ENCODE measurements around the gene SEPTIN5. TPM values are rescaled to one million over a fixed set of nuclear protein-coding genes. Genes with fewer than 3 reads are reported as not detected.
"Not testable (repeated sequence)": the region's sequence is repeated elsewhere in the genome, so short reads cannot be mapped to it uniquely, and the experiment has no call there.

SEPTIN5 gene
- total RNA-seq, 1 donor from 2014 or later = 123 TPM

DNA sequence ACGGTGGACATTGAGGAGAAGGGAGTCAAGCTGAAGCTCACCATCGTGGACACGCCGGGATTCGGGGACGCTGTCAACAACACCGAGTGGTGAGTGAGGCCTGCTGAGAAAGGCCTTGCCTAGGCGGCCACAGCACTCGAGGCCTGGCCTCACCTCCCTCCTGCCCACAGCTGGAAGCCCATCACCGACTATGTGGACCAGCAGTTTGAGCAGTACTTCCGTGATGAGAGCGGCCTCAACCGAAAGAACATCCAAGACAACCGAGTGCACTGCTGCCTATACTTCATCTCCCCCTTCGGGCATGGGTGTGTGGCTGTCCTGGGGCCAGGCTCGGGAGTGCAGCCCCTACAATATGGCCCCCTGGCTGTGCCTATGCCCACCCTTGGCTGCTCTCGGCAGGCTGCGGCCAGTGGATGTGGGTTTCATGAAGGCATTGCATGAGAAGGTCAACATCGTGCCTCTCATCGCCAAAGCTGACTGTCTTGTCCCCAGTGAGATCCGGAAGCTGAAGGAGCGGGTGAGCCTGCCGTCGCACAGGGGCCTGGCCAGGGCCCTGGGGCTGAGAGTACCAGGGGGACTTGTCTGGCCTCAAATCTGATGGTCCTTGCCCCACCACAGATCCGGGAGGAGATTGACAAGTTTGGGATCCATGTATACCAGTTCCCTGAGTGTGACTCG is 6.0 kb downstream of the SEPTIN5 start:
- DNase-seq (ENCODE audit: low read depth) = no peak

GRCh38 chr22:19720999-19721329 is 6.7 kb downstream of the SEPTIN5 start:
- DNase-seq (ENCODE audit: low read depth) = no peak

DNA sequence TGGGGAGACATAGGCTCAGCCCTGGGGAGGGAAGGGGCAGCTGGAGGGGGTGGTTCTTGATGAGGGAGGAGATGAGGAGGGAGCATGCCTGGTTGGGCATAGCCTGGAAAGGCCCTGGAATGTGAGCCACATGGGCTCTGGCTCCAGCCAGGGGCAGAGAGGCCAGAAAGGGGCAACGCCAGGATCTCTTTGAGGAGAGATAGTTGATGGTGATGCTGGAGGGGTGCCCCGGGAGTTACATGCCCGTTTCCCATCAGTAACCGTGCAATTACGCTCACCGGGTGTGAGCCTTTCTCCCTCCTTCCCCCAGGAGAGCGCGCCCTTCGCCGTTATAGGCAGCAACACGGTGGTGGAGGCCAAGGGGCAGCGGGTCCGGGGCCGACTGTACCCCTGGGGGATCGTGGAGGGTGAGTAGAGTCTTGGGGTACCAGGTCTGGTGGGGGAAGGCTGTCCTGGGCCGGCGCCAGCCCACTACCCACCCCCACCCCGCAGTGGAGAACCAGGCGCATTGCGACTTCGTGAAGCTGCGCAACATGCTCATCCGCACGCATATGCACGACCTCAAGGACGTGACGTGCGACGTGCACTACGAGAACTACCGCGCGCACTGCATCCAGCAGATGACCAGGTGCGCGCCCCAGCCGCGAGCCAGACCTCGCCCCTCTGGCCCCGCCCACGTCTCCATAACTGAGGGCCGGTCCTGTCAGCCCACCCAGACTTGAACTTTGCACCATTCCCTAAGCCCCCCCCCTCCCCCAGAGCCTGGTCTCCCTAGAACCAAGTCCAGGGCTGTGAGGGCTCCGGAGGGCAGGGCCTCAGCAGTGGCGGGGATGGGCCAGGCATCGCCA is 7.3 kb downstream of the SEPTIN5 start:
- DNase-seq (ENCODE audit: low read depth) = no peak

- DNase-seq (ENCODE audit: low read depth) = no peak
Observed at GRCh38 chr22:19722178-19722981, 8.1 kb downstream of the SEPTIN5 start.

- DNase-seq (ENCODE audit: low read depth) = no peak
Observed at GRCh38 chr22:19722982-19723231, 8.6 kb downstream of the SEPTIN5 start.

- no peak for DNase-seq (ENCODE audit: low read depth)
Observed at GRCh38 chr22:19723232-19723982, 9.1 kb downstream of the SEPTIN5 start, which contains the start of gene GP1BB. GP1BB (plus strand) TSS chr22:19723539; CDS start chr22:19723570, 31 bp downstream.

DNA sequence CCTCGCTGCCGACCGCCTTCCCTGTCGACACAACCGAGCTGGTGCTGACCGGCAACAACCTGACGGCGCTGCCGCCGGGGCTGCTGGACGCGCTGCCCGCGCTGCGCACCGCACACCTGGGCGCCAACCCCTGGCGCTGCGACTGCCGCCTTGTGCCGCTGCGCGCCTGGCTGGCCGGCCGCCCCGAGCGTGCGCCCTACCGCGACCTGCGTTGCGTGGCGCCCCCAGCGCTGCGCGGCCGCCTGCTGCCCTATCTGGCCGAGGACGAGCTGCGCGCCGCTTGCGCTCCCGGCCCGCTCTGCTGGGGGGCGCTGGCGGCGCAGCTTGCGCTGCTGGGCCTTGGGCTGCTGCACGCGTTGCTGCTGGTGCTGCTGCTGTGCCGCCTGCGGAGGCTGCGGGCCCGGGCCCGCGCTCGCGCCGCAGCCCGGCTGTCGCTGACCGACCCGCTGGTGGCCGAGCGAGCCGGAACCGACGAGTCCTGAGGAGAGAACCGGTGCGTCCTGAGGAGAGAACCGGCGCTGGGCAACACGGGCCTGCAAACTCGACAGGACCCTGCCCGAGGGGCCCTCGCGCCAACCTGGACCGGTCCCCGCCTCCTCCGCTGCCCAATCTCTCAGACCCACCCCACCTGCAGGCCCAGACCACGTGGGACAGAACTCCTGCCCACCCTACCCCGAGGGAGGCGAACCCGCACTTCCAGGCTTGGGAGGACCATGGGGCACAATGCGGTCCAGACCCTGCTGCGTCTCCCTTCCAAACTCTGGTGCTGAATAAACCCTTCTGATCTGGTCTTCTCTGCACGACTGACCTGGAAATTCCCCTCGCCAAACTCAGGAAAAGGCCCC is 9.9 kb downstream of the SEPTIN5 start:
- DNase-seq (ENCODE audit: low read depth) = no peak

GRCh38 chr22:19724927-19725661 is 10.8 kb downstream of the SEPTIN5 start:
- no peak for DNase-seq (ENCODE audit: low read depth)

DNA sequence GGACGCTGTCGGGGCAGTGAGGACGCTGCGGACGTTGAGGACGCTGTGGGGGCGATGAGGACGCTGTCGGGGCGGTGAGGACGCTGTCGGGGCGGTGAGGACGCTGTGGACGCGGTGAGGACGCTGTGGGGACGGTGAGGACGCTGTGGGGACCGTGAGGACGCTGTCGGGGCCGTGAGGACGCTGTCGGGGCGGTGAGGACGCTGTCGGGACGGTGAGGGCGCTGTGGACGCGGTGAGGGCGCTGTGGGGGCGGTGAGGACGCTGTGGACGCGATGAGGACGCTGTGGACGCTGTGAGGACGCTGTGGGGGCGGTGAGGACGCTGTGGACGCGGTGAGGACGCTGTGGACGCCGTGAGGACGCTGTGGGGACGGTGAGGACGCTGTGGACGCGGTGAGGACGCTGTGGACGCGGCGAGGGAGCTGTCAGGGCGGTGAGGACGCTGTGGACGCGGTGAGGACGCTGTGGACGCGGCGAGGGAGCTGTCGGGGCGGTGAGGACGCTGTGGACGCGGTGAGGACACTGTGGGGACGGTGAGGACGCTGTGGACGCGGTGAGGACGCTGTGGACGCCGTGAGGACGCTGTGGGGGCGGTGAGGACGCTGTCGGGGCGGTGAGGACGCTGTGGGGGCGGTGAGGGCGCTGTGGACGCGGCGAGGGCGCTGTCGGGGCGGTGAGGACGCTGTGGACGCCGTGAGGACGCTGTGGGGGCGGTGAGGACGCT is 11.9 kb downstream of the SEPTIN5 start:
- not testable (repeated sequence) for DNase-seq (ENCODE audit: low read depth)

GRCh38 chr22:19727310-19728150 is 13.2 kb downstream of the SEPTIN5 start:
- peak; percentile 27 for DNase-seq (ENCODE audit: low read depth)

DNA sequence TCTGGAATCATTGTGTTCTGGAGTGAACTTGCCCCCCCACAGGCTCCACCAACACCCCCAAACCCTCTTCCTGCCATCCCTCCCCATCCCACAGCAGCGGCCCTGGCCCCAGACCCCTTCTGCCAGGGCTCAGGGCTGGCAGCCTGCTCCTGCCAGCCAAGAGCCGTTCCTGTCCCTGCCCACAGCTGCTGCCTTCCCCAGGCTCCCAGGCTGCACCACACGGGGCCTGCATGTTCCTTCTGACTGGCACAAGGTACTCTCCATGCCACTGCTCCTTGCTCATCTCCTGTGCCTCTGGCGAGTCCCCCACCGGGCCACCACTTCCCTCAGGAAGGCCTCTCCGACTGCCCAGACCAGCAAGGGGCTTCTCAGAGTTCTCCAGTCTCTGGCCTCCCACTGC is 14.0 kb downstream of the SEPTIN5 start:
- DNase-seq (ENCODE audit: low read depth) = peak; percentile 73

- DNase-seq (ENCODE audit: low read depth) = peak; percentile 94
Observed at GRCh38 chr22:19728836-19729235, 14.5 kb downstream of the SEPTIN5 start.

DNA sequence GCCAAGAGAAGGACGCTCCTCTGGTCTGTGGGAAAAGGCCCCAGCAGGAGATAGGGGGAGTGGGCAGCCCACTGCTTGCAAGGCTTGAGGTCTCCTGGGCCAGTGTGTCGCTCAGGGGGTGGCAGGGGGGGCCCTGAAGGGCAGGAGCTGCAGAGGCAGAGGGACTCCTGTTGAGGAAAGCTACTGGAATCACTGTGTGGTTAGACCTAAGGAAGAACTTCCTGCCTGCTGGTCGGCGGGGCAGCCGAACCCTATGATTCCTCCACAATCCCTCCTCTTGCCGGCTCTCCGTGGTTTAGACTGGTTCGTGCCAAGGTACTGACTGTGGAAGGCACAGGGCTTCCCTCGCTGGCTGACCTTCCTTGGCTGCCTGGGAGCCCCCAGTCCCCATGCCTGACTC is 15.2 kb downstream of the SEPTIN5 start:
- DNase-seq (ENCODE audit: low read depth) = peak; percentile 28

DNA sequence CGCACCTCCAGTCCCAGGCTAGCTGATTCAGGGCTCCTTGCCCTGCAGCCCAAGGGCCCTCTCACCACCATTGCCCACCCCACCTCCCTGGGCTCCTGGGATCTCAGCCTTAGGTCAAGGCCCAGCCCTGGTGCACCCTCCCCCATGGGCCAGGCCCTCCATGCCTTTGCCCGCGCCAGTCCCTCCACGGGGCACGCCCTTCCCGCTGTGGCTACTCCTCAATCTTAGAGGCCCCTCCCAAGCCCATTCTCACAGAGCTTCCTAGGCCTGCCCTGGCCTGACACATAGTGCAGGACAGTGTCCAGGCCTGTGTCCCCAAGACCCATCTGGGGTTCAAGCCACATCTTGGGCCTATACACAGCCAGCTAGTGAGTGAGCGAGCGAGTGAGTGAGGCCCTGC is 15.9 kb downstream of the SEPTIN5 start:
- DNase-seq (ENCODE audit: low read depth) = peak; percentile 75

DNA sequence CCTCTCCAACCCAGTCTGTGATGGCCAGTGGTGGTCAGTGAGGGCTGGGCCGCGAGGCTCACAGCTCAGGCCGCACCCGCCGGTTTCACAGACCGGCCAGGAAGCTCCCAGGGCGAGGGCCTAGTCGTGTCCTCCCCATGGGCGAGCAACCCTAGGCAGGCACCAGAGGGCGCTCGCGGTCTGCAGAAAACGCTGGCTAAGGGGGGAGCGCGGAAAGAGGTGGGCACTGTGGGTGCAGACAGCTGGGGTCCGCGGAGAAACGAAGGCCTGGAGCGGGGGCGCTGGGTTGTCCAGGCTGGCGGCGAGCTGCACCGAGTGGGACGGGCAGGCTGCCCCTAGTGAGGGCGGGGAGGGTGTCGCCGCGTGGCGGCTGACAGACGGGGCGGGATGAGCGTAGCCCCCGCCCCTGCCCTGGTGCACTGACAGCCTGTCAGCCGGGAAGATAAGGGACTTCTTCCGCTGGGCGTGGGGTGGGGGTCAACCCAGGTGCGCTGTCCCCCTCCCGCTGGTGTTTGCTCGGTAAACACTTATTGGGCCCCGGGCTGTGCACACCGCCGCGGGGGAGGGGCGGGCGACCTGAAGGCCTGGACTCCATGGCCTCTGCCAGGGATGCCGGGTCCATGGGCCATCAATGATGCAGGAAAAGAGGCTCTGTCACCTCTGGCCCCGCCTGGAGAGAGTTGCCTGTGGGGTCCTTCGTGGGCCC is 16.5 kb downstream of the SEPTIN5 start:
- DNase-seq (ENCODE audit: low read depth) = peak; percentile 92

DNA sequence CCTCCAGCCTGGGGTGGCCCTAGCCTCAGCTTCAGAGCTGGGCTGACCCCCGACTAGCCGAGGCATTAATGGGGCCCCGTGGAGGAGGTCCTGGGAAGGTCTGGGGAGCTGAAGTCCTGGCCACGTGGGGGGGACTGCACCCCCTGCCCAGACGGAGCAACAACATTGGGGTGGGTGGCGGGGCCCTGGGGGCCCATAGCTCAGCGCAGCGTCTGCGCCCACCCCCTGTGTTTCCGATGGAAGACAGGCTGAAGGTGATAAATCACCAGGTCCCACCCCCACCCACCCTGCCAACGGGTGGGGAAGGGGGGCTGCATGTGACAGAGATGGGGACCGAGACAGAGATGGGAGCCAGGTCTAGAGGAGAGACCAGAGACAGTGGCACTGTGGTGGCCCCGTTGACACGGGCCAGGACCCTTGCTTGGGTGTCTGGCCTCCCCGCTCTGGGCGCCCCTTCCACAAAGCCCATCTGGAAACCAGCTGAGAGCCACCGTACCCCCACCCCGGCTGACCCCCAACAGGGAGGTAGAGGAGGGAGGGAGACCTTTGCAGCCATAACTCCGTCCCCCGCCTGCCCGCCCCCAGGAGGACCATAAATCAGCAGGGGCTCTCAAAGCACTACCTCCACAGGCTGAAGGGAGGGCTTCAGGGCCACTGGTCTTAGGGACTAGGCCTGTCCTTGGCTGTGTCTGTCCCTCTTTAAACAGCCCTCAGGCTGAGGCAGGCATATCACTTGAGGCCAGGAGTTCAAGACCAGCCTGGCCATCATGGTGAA is 17.2 kb downstream of the SEPTIN5 start:
- no peak for DNase-seq (ENCODE audit: low read depth)

Measured in myocyte (in vitro differentiated cells).